Loucy (cell line): ENCODE results near the gene S1PR2.

Experiments
- EZH2phosphoT487 ChIP-seq: fragments of 200-600 bp; IDR thresholded peaks from 2 replicates; pipeline ENCODE4 v1.6.1; 2018; ENCODE audit warnings: antibody characterized with exemption, mild to moderate bottlenecking, moderate library complexity, borderline replicate concordance
- TF ChIP-seq, protein P1 (sequence below): fragments of 200-600 bp; sonication (generic); conservative IDR thresholded peaks from 2 replicates; pipeline ENCODE4 v1.5.1; 2014; ENCODE audit warnings: mild to moderate bottlenecking, antibody characterized with exemption, low read length

DNA sequence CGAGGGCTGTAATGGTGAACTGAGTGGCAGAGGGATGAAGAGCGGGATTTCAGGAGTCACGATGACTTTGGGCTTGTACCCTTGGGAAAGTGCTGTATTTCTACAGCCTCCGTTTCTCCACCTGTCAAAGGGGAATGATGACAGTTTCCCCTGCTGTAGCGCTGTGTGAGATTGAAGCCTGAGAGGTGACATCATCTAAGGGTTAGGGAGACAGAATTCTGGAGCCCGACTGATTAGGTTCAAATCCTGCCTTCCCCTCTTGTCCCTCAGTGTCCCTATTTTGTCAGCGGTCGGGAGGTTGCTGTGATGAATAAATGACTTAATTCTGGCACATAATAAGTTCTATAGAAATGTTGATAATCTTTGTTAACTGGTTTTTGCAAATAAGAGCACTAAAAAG, 21.6 kb upstream of the S1PR2 start:
- TF ChIP-seq, protein P1, sequence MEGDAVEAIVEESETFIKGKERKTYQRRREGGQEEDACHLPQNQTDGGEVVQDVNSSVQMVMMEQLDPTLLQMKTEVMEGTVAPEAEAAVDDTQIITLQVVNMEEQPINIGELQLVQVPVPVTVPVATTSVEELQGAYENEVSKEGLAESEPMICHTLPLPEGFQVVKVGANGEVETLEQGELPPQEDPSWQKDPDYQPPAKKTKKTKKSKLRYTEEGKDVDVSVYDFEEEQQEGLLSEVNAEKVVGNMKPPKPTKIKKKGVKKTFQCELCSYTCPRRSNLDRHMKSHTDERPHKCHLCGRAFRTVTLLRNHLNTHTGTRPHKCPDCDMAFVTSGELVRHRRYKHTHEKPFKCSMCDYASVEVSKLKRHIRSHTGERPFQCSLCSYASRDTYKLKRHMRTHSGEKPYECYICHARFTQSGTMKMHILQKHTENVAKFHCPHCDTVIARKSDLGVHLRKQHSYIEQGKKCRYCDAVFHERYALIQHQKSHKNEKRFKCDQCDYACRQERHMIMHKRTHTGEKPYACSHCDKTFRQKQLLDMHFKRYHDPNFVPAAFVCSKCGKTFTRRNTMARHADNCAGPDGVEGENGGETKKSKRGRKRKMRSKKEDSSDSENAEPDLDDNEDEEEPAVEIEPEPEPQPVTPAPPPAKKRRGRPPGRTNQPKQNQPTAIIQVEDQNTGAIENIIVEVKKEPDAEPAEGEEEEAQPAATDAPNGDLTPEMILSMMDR = no peak
- no peak for TF ChIP-seq EZH2phosphoT487
